Measurements from ENCODE around the gene IFT27. TPM values are rescaled to one million over a fixed set of nuclear protein-coding genes. Genes with fewer than 3 reads are reported as not detected.

Gene IFT27
- total RNA-seq, 1 donor from 2014 or later: 30.2 TPM

- Histone ChIP-seq H3K9me3 (no peaks in the 10 kb centered on the region), H3K36me3 (peaks cover 9% of the 10 kb centered on the region), H3K27ac (no peak overlapping the region), H3K4me1 (peaks cover 4% of the 10 kb centered on the region), H3K27me3 (ENCODE audit: low read depth) (peaks cover 20% of the 10 kb centered on the region), H3K4me3 (no peak overlapping the region)
- DNase-seq (no peak), ATAC-seq (no peak)
- no peak for TF ChIP-seq CTCF (IDR thresholded peaks at IDR 0.05)
- intact Hi-C loops (cut with DNase I): no loop called here
Measured at GRCh38 chr22:36759481-36760159, 16.3 kb downstream of the IFT27 start.

GRCh38 chr22:36758792-36759271 lies 17.1 kb downstream of the IFT27 start:
- no peak for TF ChIP-seq CTCF (IDR thresholded peaks at IDR 0.05)
- Histone ChIP-seq H3K27ac (no peak overlapping the region), H3K27me3 (ENCODE audit: low read depth) (peaks cover 25% of the 10 kb centered on the region), H3K36me3 (peaks cover 9% of the 10 kb centered on the region), H3K9me3 (no peaks in the 10 kb centered on the region), H3K4me1 (peaks cover 4% of the 10 kb centered on the region), H3K4me3 (no peak overlapping the region)
- ATAC-seq: no peak
- intact Hi-C loops (cut with DNase I): no loop called here
- DNase-seq: peak; percentile 26

GRCh38 chr22:36757668-36758211 lies 18.2 kb downstream of the IFT27 start:
- ATAC-seq (peak; percentile 82 to 83), DNase-seq (peak; percentile 85)
- Histone ChIP-seq H3K4me1 (peaks cover under 1% of the 10 kb centered on the region), H3K36me3 (no peaks in the 10 kb centered on the region), H3K27me3 (ENCODE audit: low read depth) (peaks cover 35% of the 10 kb centered on the region), H3K4me3 (no peak overlapping the region), H3K9me3 (no peaks in the 10 kb centered on the region), H3K27ac (no peak overlapping the region)
- TF ChIP-seq CTCF (IDR thresholded peaks at IDR 0.05): peak; percentile 86
- intact Hi-C loops (cut with DNase I): no loop called here

GRCh38 chr22:36756746-36757655 lies 18.9 kb downstream of the IFT27 start:
- H3K27me3 ChIP-seq (ENCODE audit: low read depth): peaks cover 40% of the 10 kb centered on the region
- ATAC-seq (peak in 1 of 2 donors; percentile 4), DNase-seq (peak; percentile 16)

More at GRCh38 chr22:36756746-36757655, 18.9 kb downstream of the IFT27 start:
- TF ChIP-seq CTCF (IDR thresholded peaks at IDR 0.05): no peak
- H3K4me3 ChIP-seq: no peak overlapping the region
- H3K27ac ChIP-seq: no peak overlapping the region
- intact Hi-C loops (cut with DNase I): no loop called here
- no peaks in the 10 kb centered on the region for H3K9me3 ChIP-seq
- H3K36me3 ChIP-seq: no peaks in the 10 kb centered on the region
- no peaks in the 10 kb centered on the region for H3K4me1 ChIP-seq
